ENCODE data around the gene ELMO3.
A peak's percentile ranks its signal among the peaks of the same experiment; 100 is the strongest.

ELMO3 gene, protein sequence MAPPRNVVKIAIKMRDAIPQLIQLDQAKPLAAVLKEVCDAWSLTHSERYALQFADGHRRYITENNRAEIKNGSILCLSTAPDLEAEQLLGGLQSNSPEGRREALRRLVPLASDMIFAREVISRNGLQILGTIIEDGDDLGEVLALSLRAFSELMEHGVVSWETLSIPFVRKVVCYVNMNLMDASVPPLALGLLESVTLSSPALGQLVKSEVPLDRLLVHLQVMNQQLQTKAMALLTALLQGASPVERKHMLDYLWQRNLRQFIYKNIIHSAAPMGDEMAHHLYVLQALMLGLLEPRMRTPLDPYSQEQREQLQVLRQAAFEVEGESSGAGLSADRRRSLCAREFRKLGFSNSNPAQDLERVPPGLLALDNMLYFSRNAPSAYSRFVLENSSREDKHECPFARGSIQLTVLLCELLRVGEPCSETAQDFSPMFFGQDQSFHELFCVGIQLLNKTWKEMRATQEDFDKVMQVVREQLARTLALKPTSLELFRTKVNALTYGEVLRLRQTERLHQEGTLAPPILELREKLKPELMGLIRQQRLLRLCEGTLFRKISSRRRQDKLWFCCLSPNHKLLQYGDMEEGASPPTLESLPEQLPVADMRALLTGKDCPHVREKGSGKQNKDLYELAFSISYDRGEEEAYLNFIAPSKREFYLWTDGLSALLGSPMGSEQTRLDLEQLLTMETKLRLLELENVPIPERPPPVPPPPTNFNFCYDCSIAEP

DNA sequence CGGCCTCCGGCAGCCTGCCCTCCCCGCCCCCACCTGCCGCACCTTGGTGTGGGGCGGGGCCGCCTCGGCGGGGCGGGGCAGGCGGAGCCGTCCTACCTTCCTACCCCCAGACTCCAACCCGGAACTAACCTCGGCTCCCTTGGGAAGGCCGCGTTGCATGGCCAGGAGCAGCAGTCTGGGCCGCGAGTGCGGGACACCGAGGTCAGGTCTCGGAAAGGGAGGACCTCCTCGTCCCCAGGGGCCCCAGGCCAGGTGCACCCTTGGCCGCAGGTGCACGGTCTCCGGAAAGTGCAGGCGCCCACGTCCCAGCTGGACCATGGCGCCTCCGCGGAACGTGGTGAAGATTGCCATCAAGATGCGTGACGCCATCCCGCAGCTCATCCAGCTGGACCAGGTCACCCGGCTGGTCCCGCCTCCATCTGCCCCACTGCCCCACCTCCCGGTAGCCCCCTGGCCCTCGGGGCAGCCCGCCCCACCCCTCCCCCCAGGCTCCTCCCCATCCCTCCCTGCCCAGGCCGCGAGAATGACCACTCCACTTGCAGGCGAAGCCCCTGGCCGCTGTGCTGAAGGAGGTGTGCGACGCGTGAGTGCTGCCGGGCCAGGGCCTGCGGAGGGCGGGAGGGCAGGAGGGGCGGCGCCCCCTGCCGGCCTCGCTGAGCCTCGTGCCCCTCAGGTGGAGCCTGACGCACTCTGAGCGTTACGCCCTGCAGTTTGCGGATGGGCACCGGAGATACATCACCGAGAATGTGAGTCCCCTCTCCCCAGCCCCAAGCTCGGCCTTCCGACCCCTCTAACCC is at the start of gene ELMO3:
ELMO3 (plus strand) TSS at position 121 of the 797 bp plus-strand sequence; CDS start at position 317, 196 bp downstream.
- no peak for DNase-seq (ENCODE audit: extremely low read depth in 1 of 2, low read depth in 1 of 2)

GRCh38 chr16:67149276-67150046 is 49.5 kb upstream of the ELMO3 start:
- DNase-seq (ENCODE audit: extremely low read depth in 1 of 2, low read depth in 1 of 2), result no peak

GRCh38 chr16:67150047-67150832 is 48.7 kb upstream of the ELMO3 start:
- no peak for DNase-seq (ENCODE audit: extremely low read depth in 1 of 2, low read depth in 1 of 2)

DNA sequence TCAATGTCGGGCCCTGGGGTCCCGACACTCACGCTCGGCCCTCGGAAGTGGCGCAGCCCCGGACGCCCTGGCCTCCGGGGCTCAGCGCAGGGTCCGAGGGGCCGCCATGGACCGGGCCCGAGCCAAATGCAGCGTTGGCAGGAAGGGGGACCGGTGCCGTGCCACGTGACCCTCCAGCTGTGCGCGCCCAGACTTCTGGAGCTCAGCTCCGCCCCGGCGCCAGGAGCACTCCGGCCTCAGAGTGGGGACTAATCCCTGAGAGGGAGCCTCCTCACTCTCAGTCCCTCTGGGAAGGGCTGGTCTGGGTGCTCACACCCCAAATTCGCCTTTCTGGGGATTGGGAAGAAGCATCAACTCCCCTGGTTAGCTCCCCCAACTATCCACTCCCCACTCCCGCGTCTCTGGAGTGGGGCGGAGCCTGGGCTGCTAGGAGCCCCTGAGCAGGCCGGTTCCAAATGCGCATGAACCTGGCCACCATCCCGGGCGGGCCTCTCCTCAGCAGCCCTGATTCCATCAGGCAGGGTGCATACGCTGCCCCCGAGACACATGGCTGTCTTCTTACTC is 48.0 kb upstream of the ELMO3 start, which contains the start of gene B3GNT9:
B3GNT9 (minus strand) TSS at position 166 of the 564 bp plus-strand sequence. CDS start 513 bp downstream, outside the sequence.
- DNase-seq (ENCODE audit: extremely low read depth in 1 of 2, low read depth in 1 of 2), result no peak

- no peak for DNase-seq (ENCODE audit: extremely low read depth in 1 of 2, low read depth in 1 of 2)
Measured at GRCh38 chr16:67151431-67152097, 47.4 kb upstream of the ELMO3 start.

DNA sequence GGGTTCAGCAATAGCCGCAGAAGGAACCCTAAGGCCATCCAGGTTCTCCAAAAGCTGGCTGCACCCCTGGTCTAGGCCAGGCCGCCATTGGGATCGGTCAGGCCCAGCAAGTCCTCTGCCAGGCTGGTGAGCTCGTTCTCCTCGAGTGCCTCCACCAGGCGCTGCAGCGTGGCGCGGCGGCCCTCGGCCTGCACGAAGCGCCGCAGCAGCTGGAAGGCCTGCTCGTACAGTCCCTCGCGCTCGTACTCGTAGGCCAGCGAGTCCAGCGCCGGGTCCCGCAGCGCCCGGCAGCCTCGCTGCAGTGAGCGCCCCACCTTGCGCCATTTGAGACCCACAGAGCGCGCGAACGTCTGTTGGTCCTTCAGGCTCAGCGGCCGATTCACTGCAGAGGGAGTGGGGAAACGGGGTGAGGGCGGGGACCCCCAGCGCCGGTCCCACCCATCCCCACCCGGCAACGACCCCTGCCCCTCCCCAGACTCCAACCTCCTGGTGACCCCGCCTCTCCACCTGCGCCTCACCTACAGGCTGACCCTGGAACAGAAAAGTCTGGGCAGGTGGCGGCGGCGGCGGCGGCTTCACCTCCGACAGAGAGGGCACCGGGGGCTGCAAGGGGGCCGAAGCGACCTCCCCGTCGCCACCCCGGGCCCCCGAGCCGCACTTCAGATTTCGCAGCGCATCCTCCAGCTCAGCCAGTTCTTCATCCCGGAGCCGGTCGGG is 44.2 kb upstream of the ELMO3 start:
- DNase-seq (ENCODE audit: extremely low read depth in 1 of 2, low read depth in 1 of 2), result no peak

GRCh38 chr16:67155295-67156142 is 43.4 kb upstream of the ELMO3 start:
- peak; percentile 58 to 61 for DNase-seq (ENCODE audit: extremely low read depth in 1 of 2, low read depth in 1 of 2)

DNA sequence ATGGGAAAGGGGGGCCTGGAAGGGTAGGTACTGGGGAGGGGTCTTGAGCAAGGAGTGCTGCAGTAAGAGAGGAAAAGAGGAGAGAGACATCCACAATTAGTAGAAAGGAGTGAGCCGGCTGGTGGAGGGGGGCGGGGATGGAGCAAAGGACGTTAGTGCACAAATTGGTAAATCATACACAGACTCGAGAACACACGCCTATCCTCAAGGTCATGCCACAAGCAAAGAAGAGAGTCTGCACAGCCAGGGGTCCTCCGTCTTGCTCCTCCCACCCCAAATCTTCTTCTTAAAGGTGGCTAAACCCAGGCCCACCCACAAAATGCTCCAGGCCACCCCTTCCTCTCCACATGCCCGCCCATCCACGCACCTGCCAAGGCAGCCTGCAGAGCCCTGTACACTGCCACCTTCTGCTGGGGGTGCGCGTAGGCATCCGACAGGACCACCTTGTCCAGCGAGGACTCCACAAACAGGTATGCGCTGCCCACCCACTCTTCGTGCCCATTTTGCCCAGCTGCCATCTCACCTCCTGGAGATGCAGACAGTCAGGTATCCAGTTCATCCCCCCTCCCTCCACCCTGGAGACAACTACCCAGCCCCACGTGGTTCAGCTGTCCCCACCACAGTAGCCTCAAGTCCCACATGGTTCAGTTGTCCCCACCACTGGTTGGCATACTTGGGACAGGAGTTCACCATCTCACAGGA is 42.6 kb upstream of the ELMO3 start:
- DNase-seq (ENCODE audit: extremely low read depth in 1 of 2, low read depth in 1 of 2), result no peak

GRCh38 chr16:67157106-67157748 is 41.7 kb upstream of the ELMO3 start:
- no peak for DNase-seq (ENCODE audit: extremely low read depth in 1 of 2, low read depth in 1 of 2)

DNA sequence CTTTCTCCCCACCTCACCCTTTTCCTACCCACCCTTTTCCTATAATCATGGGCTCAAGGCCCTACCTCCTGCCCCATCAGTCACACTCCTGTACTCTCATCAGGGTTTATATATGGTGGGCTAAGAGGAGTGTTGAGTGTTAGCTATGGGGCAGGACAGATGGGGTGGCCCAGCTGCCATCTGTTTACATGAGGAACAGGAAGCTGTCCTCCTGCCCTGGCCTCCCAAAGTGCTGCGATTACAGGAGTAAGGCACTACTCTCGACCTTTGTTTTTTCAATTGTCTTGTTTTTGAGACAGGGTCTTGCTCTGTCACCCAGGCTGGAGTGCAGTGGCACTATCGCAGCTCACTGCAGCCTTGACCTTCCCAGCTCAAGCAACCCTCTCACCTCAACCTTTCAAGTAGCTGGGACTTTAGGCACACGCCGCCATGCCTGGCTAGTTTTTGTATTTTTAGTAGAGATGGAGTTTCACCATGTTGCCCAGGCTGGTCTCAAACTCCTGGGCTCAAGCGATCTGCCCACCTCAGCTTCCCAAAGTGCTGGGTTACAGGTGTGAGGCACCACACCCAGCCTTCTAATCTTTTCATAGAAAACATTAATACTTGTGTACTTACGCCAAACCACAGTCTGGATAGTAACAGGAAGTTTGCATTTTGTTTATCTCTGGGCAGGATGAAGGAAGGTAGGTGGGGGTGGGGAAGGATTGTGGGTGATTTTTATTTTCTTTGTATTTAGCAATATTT is 40.9 kb upstream of the ELMO3 start:
- no peak for DNase-seq (ENCODE audit: extremely low read depth in 1 of 2, low read depth in 1 of 2)

GRCh38 chr16:67158637-67159600 is 40.0 kb upstream of the ELMO3 start:
- DNase-seq (ENCODE audit: extremely low read depth in 1 of 2, low read depth in 1 of 2), result peak; percentile 61 to 83

DNA sequence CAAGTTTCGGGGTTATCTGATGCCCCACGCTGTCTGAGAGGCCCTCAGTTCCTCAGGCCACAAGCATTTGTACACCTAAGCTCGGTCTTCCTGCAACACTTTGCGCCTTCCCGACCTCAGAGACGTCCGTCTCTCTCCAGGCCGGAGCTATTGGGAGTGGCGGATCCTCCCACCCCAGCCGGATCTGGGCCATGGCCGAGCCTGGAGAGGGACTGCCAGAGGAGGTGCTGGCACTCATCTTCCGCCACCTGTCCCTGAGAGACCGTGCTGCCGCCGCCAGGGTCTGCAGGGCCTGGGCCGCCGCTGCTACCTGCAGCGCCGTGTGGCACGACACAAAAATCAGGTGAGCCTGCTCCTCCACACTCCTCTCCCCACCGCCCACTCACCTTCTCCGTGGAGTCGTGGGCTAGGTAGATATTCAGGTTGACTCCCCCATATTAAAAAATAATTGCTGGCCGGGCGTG is 37.3 kb upstream of the ELMO3 start:
- DNase-seq (ENCODE audit: extremely low read depth in 1 of 2, low read depth in 1 of 2), result no peak

GRCh38 chr16:67162506-67163163 is 36.3 kb upstream of the ELMO3 start:
- no peak for DNase-seq (ENCODE audit: extremely low read depth in 1 of 2, low read depth in 1 of 2)
